ENCODE data around the gene SPATA3. TPM values are rescaled to one million over a fixed set of nuclear protein-coding genes. Genes with fewer than 3 reads are reported as not detected.

The SPATA3 gene
- total and polyA plus RNA-seq, 2 of the 13 experiments (the other 11 are each of a cell fraction or from before 2014, with no cell fraction given): not detected

- TF ChIP-seq ZNF281 (CRISPR knock-in tag; IDR thresholded peaks at IDR 0.05; ENCODE audit: borderline replicate concordance) (peak; percentile 12; the same call in 1 of the 2 replicates), AKNA (CRISPR knock-in tag; IDR thresholded peaks at IDR 0.05; ENCODE audit: borderline replicate concordance) (no peak), ZBTB40 (IDR thresholded peaks at IDR 0.05) (no peak), ZBTB40 (CRISPR knock-in tag; IDR thresholded peaks at IDR 0.05) (0 out of 2 replicates have a peak, but pooled peaks have one; percentile 57), SALL1 (CRISPR knock-in tag; IDR thresholded peaks at IDR 0.05) (peak; percentile 84), ZNF558 (CRISPR knock-in tag; IDR thresholded peaks at IDR 0.05; ENCODE audit: borderline replicate concordance) (peak; percentile 26; the same call in 1 of the 2 replicates), ZNF367 (CRISPR knock-in tag; IDR thresholded peaks at IDR 0.05; ENCODE audit: borderline replicate concordance) (no peak), ZNF253 (CRISPR knock-in tag; IDR thresholded peaks at IDR 0.05; ENCODE audit: borderline replicate concordance) (0 out of 2 replicates have a peak, but pooled peaks have one; percentile 58), KLF6 (CRISPR knock-in tag; IDR thresholded peaks at IDR 0.05) (0 out of 2 replicates have a peak, but pooled peaks have one; percentile 72)
Measured at GRCh38 chr2:231056453-231057416, 60.8 kb downstream of the SPATA3 start, which contains the start of gene PSMD1 (continued).
